Activated CD4-positive, alpha-beta T cell treated with anti-CD3 and anti-CD28 coated beads, Interleukin-2, amount 10 ng/mL, durations not matched to agents 7 days and 5 days (primary cell): ENCODE results near the gene INTS1. TPM values are rescaled to one million over a fixed set of nuclear protein-coding genes. Genes with fewer than 3 reads are reported as not detected.

ENCODE experiments used
- CTCF ChIA-PET: fragments of 350-600 bp; sonication (Branson Sonifier 250); formaldehyde crosslinking; loops from one replicate; lab custom pipeline; 2021; ENCODE audit warnings: antibody characterized with exemption; lab: Charles Lee
- POLR2A ChIA-PET: fragments of 350-600 bp; sonication (Branson Sonifier 250); formaldehyde crosslinking; loops from one replicate; lab custom pipeline; 2021; ENCODE audit warnings: antibody characterized with exemption; lab: Charles Lee
- DNase-seq: peaks from one replicate; pipeline ENCODE4 v3.0.0-alpha.2; 2020
- H3K27ac Mint-ChIP-seq: one replicate; pipeline ENCODE4 v1.8.0; 2021; ENCODE audit warnings: mild to moderate bottlenecking, moderate library complexity, mixed read lengths
- H3K27me3 Mint-ChIP-seq: one replicate; pipeline ENCODE4 v1.8.0; 2021; ENCODE audit warnings: mixed read lengths
- H3K36me3 Mint-ChIP-seq: one replicate; pipeline ENCODE4 v1.8.0; 2021; ENCODE audit warnings: low read depth, mixed read lengths
- H3K4me1 Mint-ChIP-seq: one replicate; pipeline ENCODE4 v1.8.0; 2021; ENCODE audit warnings: mixed read lengths
- H3K4me3 Mint-ChIP-seq: one replicate; pipeline ENCODE4 v1.8.0; 2021; ENCODE audit warnings: mild to moderate bottlenecking, moderate library complexity, mixed read lengths
- H3K9me3 Mint-ChIP-seq: one replicate; pipeline ENCODE4 v1.8.0; 2021; ENCODE audit warnings: mixed read lengths
- total RNA-seq, 2 experiments: library from RNA; stranded (reverse); gene quantifications; one replicate each; pipeline ENCODE4 v1.2.3, GENCODE V29; 2021

The INTS1 gene
- total RNA-seq, 2 experiments from 2014 or later = 90.6 to 104 TPM

DNA sequence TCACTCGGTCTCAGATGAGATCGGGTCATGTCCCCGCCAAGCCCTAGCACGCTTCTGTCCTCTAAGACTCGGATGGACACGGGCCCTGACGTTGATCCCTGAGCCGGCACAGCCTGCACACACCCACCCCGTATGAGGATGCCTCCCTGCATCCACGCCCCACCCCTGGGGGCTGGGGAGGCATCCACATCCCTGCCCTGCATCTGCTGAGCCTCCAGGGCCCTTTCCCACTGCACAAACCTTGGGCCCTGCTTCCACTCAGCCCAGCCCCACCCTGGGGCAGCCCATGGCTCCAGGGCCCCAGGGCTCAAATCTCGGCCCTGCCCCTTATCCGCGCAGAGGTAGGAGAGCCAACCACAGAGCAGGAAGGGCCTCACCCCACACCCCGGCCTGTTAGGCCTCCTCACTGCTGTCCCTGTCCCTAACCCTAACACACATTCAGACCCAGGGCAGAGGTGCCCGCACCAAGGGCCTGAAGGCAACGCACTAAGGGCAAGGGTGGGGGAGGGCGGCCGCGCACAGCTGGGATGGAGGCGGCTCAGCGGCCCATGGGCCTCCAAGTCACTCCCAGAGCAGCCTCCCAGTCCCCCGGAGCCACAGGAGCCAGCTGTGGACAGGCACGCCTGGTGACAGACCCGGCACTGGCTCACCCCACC lies 35.4 kb downstream of the INTS1 start:
- H3K36me3 Mint-ChIP-seq = peaks cover 2% of the 10 kb centered on the region
- no peak for DNase-seq
- ChIA-PET CTCF (no interaction called here), POLR2A (no interaction called here)
- H3K4me3 Mint-ChIP-seq = no peak overlapping the region
- no peaks in the 10 kb centered on the region for H3K9me3 Mint-ChIP-seq
- H3K27me3 Mint-ChIP-seq = no peaks in the 10 kb centered on the region
- peaks cover 3% of the 10 kb centered on the region for H3K4me1 Mint-ChIP-seq
- no peak overlapping the region for H3K27ac Mint-ChIP-seq

DNA sequence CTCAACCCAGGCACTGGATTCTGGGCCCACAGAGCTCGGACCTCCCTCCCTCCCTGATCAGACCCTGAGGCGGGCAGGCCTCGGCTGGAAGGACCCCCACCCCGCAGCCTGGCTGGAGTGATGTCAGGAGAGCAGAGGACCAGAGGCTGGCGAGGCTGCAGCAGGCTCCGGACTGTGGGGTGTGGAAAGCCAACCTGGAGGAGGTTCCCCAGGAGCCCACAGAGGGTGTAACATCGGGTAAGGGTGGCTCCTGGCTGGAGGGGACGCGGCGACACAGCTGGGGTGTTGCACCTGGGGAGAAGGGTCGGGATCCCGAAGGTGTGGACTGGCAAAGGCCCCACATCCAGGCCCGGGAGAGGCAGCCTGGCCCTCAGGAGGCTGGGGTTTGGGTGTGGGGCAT lies 36.0 kb downstream of the INTS1 start:
- ChIA-PET CTCF (no interaction called here), POLR2A (no interaction called here)
- H3K27ac Mint-ChIP-seq = peak overlapping the region; percentile 64
- H3K9me3 Mint-ChIP-seq = no peaks in the 10 kb centered on the region
- H3K27me3 Mint-ChIP-seq = no peaks in the 10 kb centered on the region
- DNase-seq = no peak
- peaks cover 2% of the 10 kb centered on the region for H3K4me1 Mint-ChIP-seq
- H3K4me3 Mint-ChIP-seq = no peak overlapping the region
- H3K36me3 Mint-ChIP-seq = peaks cover 2% of the 10 kb centered on the region

DNA sequence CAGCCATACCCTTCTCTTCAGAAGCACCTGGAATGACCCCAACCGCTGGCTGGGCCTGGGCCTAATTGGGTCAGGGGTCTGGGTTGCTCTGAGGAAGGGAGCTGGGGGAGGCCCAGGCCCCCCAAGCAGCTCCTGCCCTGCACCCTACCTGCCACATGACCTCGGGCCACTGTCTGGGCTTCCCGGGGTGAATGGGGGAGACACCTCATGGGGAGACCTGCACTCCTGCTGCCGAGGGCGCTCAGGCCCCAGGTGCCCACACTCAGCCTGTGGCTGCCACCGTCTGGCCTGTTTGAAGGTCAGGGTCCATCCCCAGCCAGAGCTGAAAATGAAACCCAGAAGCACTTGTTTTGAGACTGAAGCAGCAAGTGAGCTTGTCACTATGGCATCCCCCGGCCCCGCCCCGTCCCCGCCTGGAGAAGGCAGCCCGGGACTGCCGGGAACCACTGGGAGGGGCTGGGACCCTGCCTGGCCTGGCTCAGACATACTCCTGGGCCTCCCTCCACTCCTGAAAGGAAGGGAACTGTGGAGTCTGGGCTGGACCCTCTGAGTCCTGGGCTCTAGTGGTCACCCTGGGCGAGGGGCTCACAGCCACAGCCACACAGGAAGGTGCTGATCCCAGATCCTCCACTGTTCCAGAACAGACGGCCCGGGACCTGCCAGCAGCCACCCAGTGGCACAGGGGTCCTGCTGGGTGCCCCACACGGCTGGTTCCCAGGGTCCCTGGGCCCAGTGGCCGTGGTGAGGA lies 37.5 kb downstream of the INTS1 start:
- CTCF ChIA-PET = no interaction called here
- POLR2A ChIA-PET = no interaction called here
- Mint-ChIP-seq H3K36me3 (no peaks in the 10 kb centered on the region), H3K9me3 (no peaks in the 10 kb centered on the region), H3K4me3 (no peak overlapping the region), H3K4me1 (peaks cover 5% of the 10 kb centered on the region), H3K27me3 (no peaks in the 10 kb centered on the region), H3K27ac (no peak overlapping the region)
- no peak for DNase-seq

DNA sequence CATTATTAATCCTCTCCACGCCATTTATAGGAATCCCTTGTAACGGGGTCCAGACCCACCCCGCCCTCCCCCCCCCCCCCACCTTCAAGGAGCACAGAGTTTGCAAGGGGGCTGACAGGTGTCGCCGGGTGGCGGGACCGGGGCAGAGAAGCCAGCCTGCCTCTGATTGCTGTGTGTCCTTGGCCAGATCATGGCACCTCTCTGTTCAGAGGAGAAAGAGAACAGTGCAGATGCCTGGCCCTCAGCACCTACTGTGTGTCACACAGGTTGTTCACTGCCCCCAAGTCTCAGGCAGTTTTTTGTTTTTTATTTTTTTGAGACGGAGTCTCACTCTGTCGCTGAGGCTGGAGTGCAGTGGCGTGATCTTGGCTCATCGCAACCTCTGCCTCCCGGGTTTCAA lies 39.5 kb downstream of the INTS1 start:
- POLR2A ChIA-PET = no interaction called here
- H3K27ac Mint-ChIP-seq = no peak overlapping the region
- peaks cover 13% of the 10 kb centered on the region for H3K4me1 Mint-ChIP-seq
- H3K27me3 Mint-ChIP-seq = no peaks in the 10 kb centered on the region
- CTCF ChIA-PET = no interaction called here
- no peak overlapping the region for H3K4me3 Mint-ChIP-seq
- H3K9me3 Mint-ChIP-seq = no peaks in the 10 kb centered on the region
- H3K36me3 Mint-ChIP-seq = no peaks in the 10 kb centered on the region
- DNase-seq = no peak

DNA sequence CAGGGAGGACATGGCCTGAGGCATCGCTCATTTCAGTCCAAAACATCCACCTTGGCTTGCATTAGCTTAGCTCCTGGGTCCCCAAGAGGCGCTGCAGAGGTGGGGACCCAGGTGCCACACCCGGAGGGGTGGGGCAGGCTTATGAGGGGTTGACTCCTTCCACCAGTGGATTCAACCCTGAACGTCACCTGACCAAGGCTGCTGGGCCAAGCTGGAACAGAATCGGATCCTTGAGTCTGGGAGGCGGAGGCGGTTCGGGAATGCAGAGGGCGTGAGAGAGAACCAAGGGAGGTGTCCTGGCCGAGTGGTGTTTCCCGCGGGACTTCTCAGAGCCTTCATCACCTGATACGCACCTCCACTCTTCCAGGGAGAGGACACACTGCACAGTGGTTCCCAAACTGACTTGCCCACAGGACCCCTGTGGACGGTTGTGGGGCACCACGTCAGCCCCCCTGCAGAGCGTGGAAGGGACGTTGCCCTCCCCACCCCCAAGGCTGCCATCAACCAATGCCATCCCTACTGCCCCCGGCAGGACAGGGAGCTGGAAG lies 40.4 kb downstream of the INTS1 start:
- H3K9me3 Mint-ChIP-seq = no peaks in the 10 kb centered on the region

DNA sequence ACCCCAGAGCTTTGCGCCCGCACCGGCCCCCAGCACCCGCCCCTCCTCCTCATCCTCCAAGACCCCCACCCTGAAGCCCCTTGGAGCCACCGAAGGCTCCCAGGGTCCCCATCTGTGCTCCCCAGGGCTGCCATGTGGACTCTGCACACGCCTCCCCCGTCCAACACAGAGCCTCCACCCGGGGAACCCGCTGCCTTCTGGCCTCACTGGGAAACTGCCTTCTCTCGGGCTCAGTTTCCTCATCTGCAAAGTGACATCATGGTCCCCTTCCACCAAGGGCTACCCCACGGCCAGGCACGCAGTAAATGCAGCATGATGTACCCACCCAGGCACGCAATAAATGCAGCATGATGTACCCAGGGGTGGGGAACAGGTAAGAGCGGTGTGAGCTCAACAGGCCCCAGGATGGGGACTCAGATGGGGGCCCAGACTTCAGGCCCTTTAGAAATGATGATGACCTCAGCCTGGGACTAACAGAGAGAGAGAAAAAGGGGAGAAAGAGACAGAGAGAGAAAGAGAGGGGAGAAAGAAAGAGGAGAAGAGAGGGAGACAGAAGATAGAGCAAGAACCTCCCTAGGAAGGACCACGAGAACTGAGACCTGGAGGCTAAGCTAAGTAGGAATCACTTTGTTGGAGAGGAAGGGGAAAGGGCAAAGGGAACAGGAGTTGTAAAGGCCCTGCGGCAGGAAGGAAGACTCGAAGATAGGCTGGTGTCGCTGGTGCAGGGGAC lies 42.4 kb downstream of the INTS1 start:
- H3K27me3 Mint-ChIP-seq = no peaks in the 10 kb centered on the region
- no peak for DNase-seq
- H3K4me3 Mint-ChIP-seq = no peak overlapping the region
- ChIA-PET CTCF (no interaction called here), POLR2A (no interaction called here)
- H3K4me1 Mint-ChIP-seq = peaks cover 17% of the 10 kb centered on the region
- no peaks in the 10 kb centered on the region for H3K36me3 Mint-ChIP-seq
- no peak overlapping the region for H3K27ac Mint-ChIP-seq
- H3K9me3 Mint-ChIP-seq = no peaks in the 10 kb centered on the region

More for the DNA sequence above, 40.4 kb downstream of the INTS1 start:
- H3K4me3 Mint-ChIP-seq = no peak overlapping the region
- H3K36me3 Mint-ChIP-seq = no peaks in the 10 kb centered on the region
- no peak for DNase-seq
- ChIA-PET POLR2A (no interaction called here), CTCF (interaction anchor here (0.6 kb wide), 2 partner anchors 43 to 1204 kb away, joined by 4 to 5 read pairs; no protein-coding TSS in a partner anchor)
- H3K27ac Mint-ChIP-seq = no peak overlapping the region
- no peaks in the 10 kb centered on the region for H3K27me3 Mint-ChIP-seq
- peaks cover 13% of the 10 kb centered on the region for H3K4me1 Mint-ChIP-seq

DNA sequence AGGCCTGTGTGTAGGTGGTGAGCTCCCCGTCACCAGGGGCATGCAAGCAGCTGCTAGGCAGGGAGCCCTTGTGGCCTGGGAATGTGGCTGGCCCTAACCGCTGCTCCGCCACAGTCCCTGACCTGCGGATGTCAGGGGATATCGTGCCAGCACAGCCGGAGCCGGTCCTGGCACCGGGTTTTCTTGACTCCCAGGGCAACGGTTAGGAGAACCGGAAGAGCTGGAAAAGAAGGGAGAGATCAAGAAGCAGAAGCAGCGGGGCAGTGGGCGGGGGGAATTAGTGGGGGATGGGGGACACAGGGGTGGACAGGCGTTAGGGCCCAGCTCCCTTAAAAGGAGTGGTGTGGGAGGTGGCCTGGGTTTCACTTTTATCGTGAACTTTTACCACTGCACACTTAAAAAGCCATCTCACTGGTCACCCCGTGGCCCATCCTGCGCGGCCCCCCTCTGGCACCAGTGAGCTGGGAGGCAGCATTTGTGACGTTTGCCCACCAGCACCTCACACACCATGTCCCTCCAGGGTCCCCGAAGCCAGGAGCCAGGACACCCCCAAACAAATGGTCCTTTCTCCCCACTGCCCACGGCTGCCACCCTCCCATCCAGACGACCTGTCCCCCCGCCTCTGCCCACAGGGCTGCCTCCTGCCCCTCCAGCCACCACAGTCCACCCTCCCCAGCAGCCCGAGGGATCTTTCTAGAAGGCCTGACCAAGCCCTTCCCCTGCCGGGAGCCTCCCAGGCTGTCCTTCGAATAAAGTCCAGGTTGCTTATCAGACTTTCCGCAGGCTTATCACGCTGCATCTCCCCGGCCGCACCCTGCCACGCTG lies 43.2 kb downstream of the INTS1 start:
- Mint-ChIP-seq H3K36me3 (no peaks in the 10 kb centered on the region), H3K4me3 (no peak overlapping the region), H3K27me3 (no peaks in the 10 kb centered on the region), H3K27ac (no peak overlapping the region), H3K4me1 (peaks cover 17% of the 10 kb centered on the region), H3K9me3 (no peaks in the 10 kb centered on the region)
- ChIA-PET POLR2A (no interaction called here), CTCF (interaction anchor here (1.4 kb wide), 1 partner anchor 13 kb away, joined by 7 read pairs; no protein-coding TSS in a partner anchor)
- DNase-seq = no peak

DNA sequence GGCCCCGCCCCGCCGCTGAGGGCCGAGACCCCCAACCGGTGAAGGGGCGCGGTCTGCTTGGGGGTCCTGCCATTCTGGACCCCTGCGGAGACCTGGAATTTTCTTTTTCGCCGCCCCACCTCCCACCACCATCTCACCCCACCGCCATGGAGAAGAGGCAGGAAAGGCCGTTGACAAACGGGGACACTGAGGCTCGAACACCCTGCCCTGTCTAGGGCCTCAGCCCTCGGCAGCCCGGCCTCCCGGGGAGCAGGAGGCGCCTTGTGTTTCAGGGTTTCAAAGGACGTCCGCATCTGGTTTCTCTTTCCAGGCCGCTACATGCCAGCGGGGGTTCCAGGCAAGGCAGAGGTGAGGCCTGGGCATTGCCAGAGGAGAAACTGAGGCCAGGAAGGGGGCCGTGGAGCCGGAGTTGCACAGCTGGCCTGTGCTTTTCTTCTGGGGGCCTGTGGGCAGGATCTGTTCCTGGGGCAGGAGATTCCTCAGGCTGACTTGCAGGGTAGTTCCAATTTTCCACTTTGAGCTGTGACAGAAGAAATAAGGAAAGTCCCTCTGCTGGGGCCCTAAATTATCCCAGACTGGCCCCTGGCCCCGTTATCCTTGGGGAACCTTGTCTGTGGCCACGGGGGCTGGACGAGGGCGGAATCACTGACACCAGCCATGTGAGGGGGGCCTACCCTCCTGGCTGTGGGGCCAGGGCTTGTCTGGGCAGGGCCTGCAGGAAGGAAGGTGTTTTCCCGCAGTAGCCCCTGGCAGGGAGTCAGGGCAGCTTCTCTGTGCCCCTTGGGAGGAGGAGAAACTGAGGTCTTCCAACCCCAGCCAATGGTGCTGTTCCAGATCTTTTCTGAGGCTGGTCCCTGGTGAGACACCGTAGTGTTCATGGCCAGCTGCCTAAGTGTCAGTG lies 44.0 kb downstream of the INTS1 start:
- Mint-ChIP-seq H3K4me3 (peak overlapping the region; percentile 68), H3K27me3 (no peaks in the 10 kb centered on the region), H3K9me3 (no peaks in the 10 kb centered on the region), H3K36me3 (no peaks in the 10 kb centered on the region), H3K27ac (peak overlapping the region; percentile 25), H3K4me1 (peaks cover 17% of the 10 kb centered on the region)
- ChIA-PET POLR2A (no interaction called here), CTCF (interaction anchor here (1.4 kb wide), 1 partner anchor 14 kb away, joined by 7 read pairs; no protein-coding TSS in a partner anchor)
- DNase-seq = peak; percentile 34

DNA sequence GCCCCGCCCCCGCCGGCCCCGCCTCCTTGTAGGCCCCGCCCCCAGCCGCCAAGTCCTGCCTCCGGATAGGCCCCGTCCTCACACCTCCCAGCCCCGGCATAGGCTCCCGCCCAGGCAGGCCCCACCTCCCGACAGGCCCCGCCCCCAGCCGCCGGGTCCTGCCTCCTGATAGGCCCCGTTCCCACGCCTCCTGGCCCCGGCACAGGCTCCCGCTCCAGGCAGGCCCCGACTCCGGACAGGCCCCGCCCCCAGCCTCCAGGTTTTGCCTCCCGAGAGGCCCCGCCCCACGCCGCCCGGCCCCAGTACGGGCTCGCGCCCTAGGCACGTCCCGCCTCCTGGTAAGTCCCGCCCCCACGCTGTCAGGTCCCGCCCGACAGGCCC lies 44.7 kb downstream of the INTS1 start:
- CTCF ChIA-PET = no interaction called here
- H3K27ac Mint-ChIP-seq = no peak overlapping the region
- H3K9me3 Mint-ChIP-seq = no peaks in the 10 kb centered on the region
- DNase-seq = peak; percentile 96
- peak overlapping the region; percentile 58 for H3K4me3 Mint-ChIP-seq
- H3K4me1 Mint-ChIP-seq = peaks cover 17% of the 10 kb centered on the region
- POLR2A ChIA-PET = no interaction called here
- H3K27me3 Mint-ChIP-seq = no peaks in the 10 kb centered on the region
- no peaks in the 10 kb centered on the region for H3K36me3 Mint-ChIP-seq

DNA sequence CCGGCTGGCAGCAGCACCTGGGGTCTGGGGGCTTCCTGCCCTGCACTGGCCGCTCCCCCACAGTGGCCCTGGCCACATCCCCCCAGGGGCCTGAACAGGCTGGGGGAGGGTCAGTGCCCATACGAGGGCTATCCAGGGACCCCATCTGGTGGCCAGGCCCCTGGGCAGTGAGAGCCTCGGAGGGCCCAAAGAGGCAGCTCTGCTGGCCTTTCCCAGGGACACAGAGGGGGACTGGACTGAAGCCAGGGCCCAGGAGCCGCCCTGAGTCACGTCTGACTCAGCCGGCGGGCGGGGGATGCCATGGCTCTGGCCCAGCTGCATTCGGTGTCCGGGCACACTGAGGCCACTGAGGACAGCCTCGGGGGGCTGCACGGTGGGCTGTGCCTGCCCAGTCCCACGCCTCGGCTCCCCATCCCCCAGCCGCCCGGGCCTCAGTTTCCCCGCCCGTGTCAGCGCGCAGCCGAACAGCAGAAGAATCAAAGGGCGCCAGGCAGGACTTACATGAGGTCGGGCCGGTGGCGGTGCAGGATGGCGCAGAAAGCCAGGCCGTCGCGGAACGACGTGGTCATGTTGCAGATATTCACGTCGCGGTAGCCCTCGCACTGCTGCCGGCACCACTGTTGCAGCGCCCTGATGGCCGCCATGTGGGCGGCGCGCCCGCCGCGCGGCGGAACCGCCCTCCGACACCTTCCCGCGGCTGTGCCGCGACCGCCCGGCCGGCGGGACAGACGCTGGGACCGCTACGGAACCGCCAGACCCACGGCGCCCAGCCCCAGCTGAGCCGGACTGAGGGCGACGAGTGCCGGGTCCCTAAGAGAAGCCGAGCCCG lies 45.3 kb downstream of the INTS1 start, which contains the start of gene MICALL2:
TSS of gene MICALL2 (minus strand) at position 788 of the 829 bp plus-strand sequence. CDS start at position 644, 144 bp downstream.
- peaks cover 17% of the 10 kb centered on the region for H3K4me1 Mint-ChIP-seq
- no peaks in the 10 kb centered on the region for H3K36me3 Mint-ChIP-seq
- no peaks in the 10 kb centered on the region for H3K27me3 Mint-ChIP-seq
- POLR2A ChIA-PET = no interaction called here
- CTCF ChIA-PET = no interaction called here
- H3K9me3 Mint-ChIP-seq = no peaks in the 10 kb centered on the region
- no peak for DNase-seq
- H3K27ac Mint-ChIP-seq = peak within 1 kb of the TSS; percentile 25
- peak within 1 kb of the TSS; percentile 68 for H3K4me3 Mint-ChIP-seq
